ENCODE data around the gene ATP9B. TPM values are rescaled to one million over a fixed set of nuclear protein-coding genes. Genes with fewer than 3 reads are reported as not detected.

Gene ATP9B
- total and polyA plus RNA-seq, 10 of the 15 experiments (the other 5 are each of a cell fraction or from before 2014, with no cell fraction given), result 0.74 to 20.7 (median 12.9) TPM

- Histone ChIP-seq H3K4me1 (ENCODE audit: control insufficient read depth, insufficient read depth, low read length) (peaks cover 13% of the 10 kb centered on the region), H2AFZ (ENCODE audit: control insufficient read depth, low read depth, low read length) (no peak overlapping the region), H3K4me3 (no peak overlapping the region), H3K9ac (ENCODE audit: control insufficient read depth, insufficient read depth, low read length) (no peak overlapping the region), H3K27ac (ENCODE audit: control insufficient read depth, insufficient read depth) (no peak overlapping the region), H3K79me2 (ENCODE audit: control insufficient read depth, insufficient read depth, low read length) (no peaks in the 10 kb centered on the region), H3K27me3 (replicated peaks in 1 of 2; ENCODE audit: control insufficient read depth in 2 of 2, insufficient read depth in 2 of 2, low read length in 1 of 2) (no peaks in the 10 kb centered on the region), H3K36me3 (ENCODE audit: control insufficient read depth in 2 of 2, insufficient read depth in 2 of 2, low read length in 1 of 2) (peaks cover 0 to 8% of the 10 kb centered on the region in 2 experiments; a peak in 2 of 4 replicates), H3K9me3 (replicated peaks; ENCODE audit: control insufficient read depth, insufficient read depth, low read length) (no peaks in the 10 kb centered on the region), H4K20me1 (ENCODE audit: control insufficient read depth, insufficient read depth) (no peaks in the 10 kb centered on the region), H3K4me2 (ENCODE audit: control insufficient read depth, insufficient read depth) (no peak overlapping the region)
- POLR2A ChIA-PET, result no interaction called here
- intact Hi-C loops (cut with micrococcal nuclease; ENCODE audit: unreplicated experiment), result no loop called here
- WGBS (ENCODE audit: insufficient coverage, insufficient replicate concordance, low lambda C conversion rate, missing lambda C conversion rate), result 97% methylated on average over 25 of the region's 30 CpGs
- RAD21 ChIA-PET (ENCODE audit: unreplicated experiment), result no interaction called here
- CTCF ChIA-PET, result no interaction called here
- no TSS peak for BruUV-seq (replicated peaks)
- DNase-seq (ENCODE audit: low read depth, low spot score), result no peak
- ATAC-seq, result no peak
- no peak for FAIRE-seq
- in situ Hi-C loops (cut with MboI), result no loop called here
- SMC1A ChIA-PET (ENCODE audit: uncharacterized antibody, unreplicated experiment), result no interaction called here
- TF ChIP-seq WRNIP1 (IDR thresholded peaks at IDR 0.05; ENCODE audit: borderline replicate concordance, low read depth, low read length), result no peak
- TF ChIP-seq RUNX3 (IDR thresholded peaks at IDR 0.05; ENCODE audit: low read length), result no peak
- TF ChIP-seq ASH2L (IDR thresholded peaks at IDR 0.05; ENCODE audit: borderline replicate concordance, low read depth), result no peak
- no peak for TF ChIP-seq MLLT1 (IDR thresholded peaks at IDR 0.05)
- TF ChIP-seq NRF1 (conservative IDR thresholded peaks at IDR 0.05; ENCODE audit: low read depth, low read length), result no peak
- TF ChIP-seq CBX3 (IDR thresholded peaks at IDR 0.05; ENCODE audit: borderline replicate concordance, low read depth), result no peak
- no peak for TF ChIP-seq ZSCAN29 (IDR thresholded peaks at IDR 0.05)
- no peak for TF ChIP-seq EP300 (IDR thresholded peaks at IDR 0.05; ENCODE audit: borderline replicate concordance in 1 of 2, control insufficient read depth in 1 of 2, low read depth in 2 of 2, low read length in 2 of 2)
- TF ChIP-seq STAT3 (IDR thresholded peaks at IDR 0.05; ENCODE audit: low read depth, low read length), result no peak
- TF ChIP-seq, protein P1, sequence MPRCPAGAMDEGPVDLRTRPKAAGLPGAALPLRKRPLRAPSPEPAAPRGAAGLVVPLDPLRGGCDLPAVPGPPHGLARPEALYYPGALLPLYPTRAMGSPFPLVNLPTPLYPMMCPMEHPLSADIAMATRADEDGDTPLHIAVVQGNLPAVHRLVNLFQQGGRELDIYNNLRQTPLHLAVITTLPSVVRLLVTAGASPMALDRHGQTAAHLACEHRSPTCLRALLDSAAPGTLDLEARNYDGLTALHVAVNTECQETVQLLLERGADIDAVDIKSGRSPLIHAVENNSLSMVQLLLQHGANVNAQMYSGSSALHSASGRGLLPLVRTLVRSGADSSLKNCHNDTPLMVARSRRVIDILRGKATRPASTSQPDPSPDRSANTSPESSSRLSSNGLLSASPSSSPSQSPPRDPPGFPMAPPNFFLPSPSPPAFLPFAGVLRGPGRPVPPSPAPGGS (IDR thresholded peaks at IDR 0.05; ENCODE audit: borderline replicate concordance, insufficient read depth, low read depth, low read length, poor library complexity, severe bottlenecking), result no peak
- no peak for TF ChIP-seq TCF7 (IDR thresholded peaks at IDR 0.05; ENCODE audit: borderline replicate concordance)
Observed at GRCh38 chr18:79410171-79410641, 341.0 kb downstream of the ATP9B start.
